AG20443 (cell line): Measurements from ENCODE around the gene PLVAP.

Source experiments
- DNase-seq: peaks from one replicate; pipeline ENCODE4 v3.0.0; 2012; ENCODE audit warnings: low spot score, mixed read lengths

The PLVAP gene

DNA sequence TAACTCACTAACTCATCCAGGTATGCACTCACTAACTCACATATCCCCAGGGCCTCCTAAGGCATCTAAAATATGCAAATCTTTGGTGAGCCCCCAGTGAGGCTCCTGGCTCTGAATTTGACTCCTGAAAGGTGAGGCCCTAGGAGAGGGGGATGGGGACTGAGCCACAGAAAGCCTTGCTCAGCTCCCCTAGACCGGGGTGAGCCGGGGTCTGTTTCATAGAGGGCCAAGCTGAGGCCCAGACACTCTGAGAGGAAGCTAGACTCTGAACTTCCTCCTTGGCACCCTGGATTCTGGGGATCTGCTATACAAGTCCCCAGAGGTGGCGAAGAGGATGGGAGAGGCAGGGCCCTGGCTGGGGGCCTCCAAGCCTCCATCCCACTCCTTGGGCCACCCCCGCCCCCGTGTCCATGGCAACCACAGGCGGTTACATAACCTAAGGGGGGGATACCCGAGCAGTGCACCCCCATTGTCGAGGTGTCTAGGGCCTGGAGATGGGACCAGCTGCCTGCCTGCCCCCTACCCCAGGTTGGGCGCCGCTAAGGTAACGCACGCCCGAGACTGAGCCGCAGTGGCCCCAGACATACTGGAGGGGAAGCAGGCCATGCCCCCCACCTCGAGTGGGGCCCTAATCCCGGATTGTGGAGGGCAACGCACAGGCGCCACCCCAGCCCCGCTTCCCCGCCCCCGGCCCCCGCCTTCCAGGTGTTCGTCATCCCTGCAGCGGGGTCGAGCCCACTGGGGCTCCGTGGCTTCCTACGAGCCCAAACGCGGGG lies 74.6 kb downstream of the PLVAP start:
- no peak for DNase-seq
